Activated naive CD8-positive, alpha-beta T cell treated with anti-CD3 and anti-CD28 coated beads for 36 hours (primary cell): ENCODE data around the gene ADCY9. TPM values are rescaled to one million over a fixed set of nuclear protein-coding genes. Genes with fewer than 3 reads are reported as not detected.

ENCODE experiments used
- DNase-seq: peaks from one replicate; pipeline ENCODE4 v3.0.0; 2021
- H3K27ac Mint-ChIP-seq: one replicate; pipeline ENCODE4 v1.8.0; 2022; ENCODE audit warnings: mild to moderate bottlenecking, moderate library complexity, mixed read lengths
- H3K27me3 Mint-ChIP-seq: one replicate; pipeline ENCODE4 v1.8.0; 2022; ENCODE audit warnings: mild to moderate bottlenecking, mixed read lengths
- H3K36me3 Mint-ChIP-seq: one replicate; pipeline ENCODE4 v1.8.0; 2021; ENCODE audit warnings: mild to moderate bottlenecking, mixed read lengths
- H3K4me1 Mint-ChIP-seq: one replicate; pipeline ENCODE4 v1.8.0; 2021; ENCODE audit warnings: mixed read lengths
- H3K4me3 Mint-ChIP-seq: one replicate; pipeline ENCODE4 v1.8.0; 2022; ENCODE audit warnings: mild to moderate bottlenecking, moderate library complexity, mixed read lengths
- H3K9me3 Mint-ChIP-seq: one replicate; pipeline ENCODE4 v1.8.0; 2022; ENCODE audit warnings: mixed read lengths
- total RNA-seq, 2 experiments: library from RNA; stranded (reverse); gene quantifications; one replicate each; pipeline ENCODE4 v1.2.3, GENCODE V29; 2021

ADCY9 gene
- total RNA-seq, 2 experiments from 2014 or later: 3.6 to 4.2 TPM

DNA sequence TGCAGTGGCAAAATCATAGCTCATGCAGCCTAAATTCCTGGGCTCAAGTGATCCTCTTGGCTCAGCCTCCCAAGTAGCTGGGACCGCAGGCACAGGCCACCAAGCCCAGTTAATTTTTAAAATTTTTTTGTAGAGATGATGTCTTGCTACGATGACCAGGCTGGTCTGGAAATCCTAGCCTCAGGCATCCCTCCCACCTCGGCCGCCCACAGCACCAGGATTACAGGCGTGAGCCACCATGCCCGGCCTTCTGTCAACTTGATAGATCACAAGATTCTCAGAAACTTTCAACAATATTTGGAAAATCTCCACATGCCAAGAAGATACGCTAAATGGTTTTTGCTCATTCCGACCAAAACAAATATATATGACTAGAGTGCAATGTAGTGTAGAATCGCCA, 111.0 kb downstream of the ADCY9 start:
- no peaks in the 10 kb centered on the region for H3K9me3 Mint-ChIP-seq
- H3K4me3 Mint-ChIP-seq: no peak overlapping the region
- peaks cover under 1% of the 10 kb centered on the region for H3K27me3 Mint-ChIP-seq
- H3K4me1 Mint-ChIP-seq: peaks cover 4% of the 10 kb centered on the region
- no peak overlapping the region for H3K27ac Mint-ChIP-seq
- DNase-seq: no peak
- no peaks in the 10 kb centered on the region for H3K36me3 Mint-ChIP-seq

DNA sequence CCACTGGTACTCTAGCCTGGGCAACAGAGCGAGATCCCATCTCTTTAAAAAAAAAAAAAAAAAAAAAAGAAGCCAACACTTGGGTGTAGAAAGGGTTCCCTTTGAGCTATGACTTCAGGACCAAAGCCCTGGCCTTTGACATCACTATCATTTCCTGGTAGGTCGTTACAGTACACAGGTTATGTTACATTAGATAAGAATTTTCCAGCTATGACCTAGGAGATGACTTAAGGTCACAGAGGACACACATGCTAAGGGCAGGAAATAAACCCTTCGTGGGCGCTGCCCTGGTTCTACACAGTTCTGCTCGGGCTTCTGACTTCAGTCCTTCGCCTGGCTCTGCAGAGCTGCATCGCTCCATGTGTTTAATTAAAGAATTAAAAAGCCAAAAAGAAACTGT, 112.0 kb downstream of the ADCY9 start:
- no peak overlapping the region for H3K4me3 Mint-ChIP-seq
- H3K27me3 Mint-ChIP-seq: peaks cover 3% of the 10 kb centered on the region
- H3K4me1 Mint-ChIP-seq: peaks cover 14% of the 10 kb centered on the region
- no peak for DNase-seq
- no peaks in the 10 kb centered on the region for H3K36me3 Mint-ChIP-seq
- no peaks in the 10 kb centered on the region for H3K9me3 Mint-ChIP-seq
- no peak overlapping the region for H3K27ac Mint-ChIP-seq

GRCh38 chr16:4003576-4003975, 112.7 kb downstream of the ADCY9 start:
- Mint-ChIP-seq H3K27ac (no peak overlapping the region), H3K4me1 (peaks cover 14% of the 10 kb centered on the region), H3K4me3 (no peak overlapping the region), H3K27me3 (peaks cover 3% of the 10 kb centered on the region), H3K36me3 (no peaks in the 10 kb centered on the region), H3K9me3 (no peaks in the 10 kb centered on the region)
- DNase-seq: no peak

DNA sequence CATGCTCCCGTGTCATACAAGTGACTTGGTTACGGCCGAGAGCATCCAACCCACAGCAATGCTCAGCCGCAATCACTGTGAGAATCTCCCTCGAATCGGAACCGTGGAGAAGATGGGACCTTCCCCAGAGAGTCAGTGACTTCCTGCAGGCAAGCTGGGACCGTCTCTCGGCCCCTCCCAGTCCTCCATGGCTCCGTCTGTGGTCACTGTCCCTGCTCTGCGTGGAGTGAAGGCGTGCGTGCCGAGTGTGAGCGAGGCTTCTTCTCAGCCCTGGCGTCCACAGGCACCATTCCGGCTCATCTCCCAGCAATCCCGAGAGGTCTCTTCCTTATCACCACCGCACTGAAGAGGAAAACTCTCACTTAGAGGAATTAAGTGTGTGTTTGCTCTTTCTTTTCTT, 113.1 kb downstream of the ADCY9 start:
- Mint-ChIP-seq H3K4me1 (peaks cover 14% of the 10 kb centered on the region), H3K9me3 (no peaks in the 10 kb centered on the region), H3K27me3 (peaks cover 3% of the 10 kb centered on the region), H3K27ac (no peak overlapping the region), H3K4me3 (no peak overlapping the region), H3K36me3 (no peaks in the 10 kb centered on the region)
- DNase-seq: no peak

GRCh38 chr16:4002121-4002520, 114.1 kb downstream of the ADCY9 start:
- Mint-ChIP-seq H3K27me3 (peaks cover 3% of the 10 kb centered on the region), H3K36me3 (no peaks in the 10 kb centered on the region), H3K4me1 (peaks cover 14% of the 10 kb centered on the region), H3K9me3 (no peaks in the 10 kb centered on the region), H3K4me3 (no peak overlapping the region), H3K27ac (no peak overlapping the region)
- DNase-seq: no peak

GRCh38 chr16:3999479-4000325, 116.5 kb downstream of the ADCY9 start:
- DNase-seq: no peak
- no peaks in the 10 kb centered on the region for H3K36me3 Mint-ChIP-seq
- no peak overlapping the region for H3K4me3 Mint-ChIP-seq
- no peak overlapping the region for H3K27ac Mint-ChIP-seq
- H3K27me3 Mint-ChIP-seq: peaks cover 3% of the 10 kb centered on the region
- no peaks in the 10 kb centered on the region for H3K9me3 Mint-ChIP-seq
- peaks cover 14% of the 10 kb centered on the region for H3K4me1 Mint-ChIP-seq

DNA sequence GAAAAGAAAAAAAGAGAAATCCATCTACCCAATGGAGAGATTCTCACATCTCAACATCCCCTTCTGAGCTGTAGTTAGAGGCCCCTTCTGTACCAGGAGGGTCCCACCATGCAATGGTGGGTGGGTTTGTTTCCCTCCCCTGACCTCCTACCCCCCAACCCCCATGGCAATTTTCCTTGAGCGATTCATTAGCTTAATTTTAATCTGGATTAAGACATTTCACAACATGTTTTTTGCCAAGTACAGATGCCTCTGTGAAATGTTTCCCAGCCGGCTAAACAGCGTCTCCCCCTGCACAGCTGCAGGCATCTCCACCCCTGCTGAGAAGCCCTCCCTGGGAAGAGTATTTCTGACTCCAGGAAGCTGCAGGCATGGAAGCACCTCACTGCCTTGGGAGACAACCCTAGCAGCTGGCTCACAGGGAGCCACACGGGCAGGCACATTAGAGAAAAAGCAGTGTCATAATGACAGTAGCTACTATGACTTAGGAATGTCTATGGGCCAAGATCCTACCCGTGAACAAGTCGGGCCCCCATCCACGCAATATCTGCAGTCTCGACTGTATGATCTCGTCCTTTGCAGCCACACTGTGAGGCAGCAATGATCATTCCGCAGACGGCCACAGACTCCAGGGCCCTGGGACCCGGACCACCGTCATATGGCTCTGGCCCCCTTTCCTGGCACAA, 117.3 kb downstream of the ADCY9 start:
- Mint-ChIP-seq H3K36me3 (no peaks in the 10 kb centered on the region), H3K9me3 (no peaks in the 10 kb centered on the region), H3K4me3 (no peak overlapping the region), H3K27ac (no peak overlapping the region), H3K4me1 (peaks cover 14% of the 10 kb centered on the region), H3K27me3 (peaks cover 3% of the 10 kb centered on the region)
- DNase-seq: no peak

DNA sequence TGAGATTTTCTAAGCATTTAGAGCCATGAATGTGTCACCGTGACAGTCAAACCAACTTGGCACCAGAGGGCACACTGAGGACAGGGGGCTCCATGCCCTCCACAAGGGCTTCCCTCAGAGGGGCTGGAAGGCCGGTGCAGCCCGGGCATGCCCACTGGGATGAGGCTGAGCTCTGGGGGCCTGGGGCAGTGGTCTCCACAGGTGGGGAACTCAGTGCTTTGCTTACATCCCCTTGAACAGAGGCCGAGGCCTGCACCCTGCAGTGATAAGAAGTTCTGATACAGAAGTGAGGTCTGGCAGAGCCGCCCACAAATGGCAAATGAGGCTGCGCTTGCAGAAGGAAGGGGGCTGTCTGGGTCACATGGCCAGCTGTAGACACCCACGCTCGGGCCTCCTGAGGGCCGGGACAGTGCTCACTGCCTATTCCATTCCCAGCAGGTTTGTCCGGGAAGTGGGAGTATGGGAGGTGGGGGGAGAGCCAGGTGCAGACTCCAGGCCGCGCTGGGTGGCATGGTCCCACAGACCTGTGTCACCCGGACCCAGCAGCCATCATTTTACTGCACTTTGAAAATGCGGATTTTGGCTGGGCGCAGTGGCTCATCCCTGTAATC, 118.9 kb downstream of the ADCY9 start:
- DNase-seq: no peak
- Mint-ChIP-seq H3K27me3 (peaks cover 3% of the 10 kb centered on the region), H3K27ac (no peak overlapping the region), H3K4me3 (no peak overlapping the region), H3K36me3 (peaks cover 1% of the 10 kb centered on the region), H3K9me3 (no peaks in the 10 kb centered on the region), H3K4me1 (peaks cover 14% of the 10 kb centered on the region)

DNA sequence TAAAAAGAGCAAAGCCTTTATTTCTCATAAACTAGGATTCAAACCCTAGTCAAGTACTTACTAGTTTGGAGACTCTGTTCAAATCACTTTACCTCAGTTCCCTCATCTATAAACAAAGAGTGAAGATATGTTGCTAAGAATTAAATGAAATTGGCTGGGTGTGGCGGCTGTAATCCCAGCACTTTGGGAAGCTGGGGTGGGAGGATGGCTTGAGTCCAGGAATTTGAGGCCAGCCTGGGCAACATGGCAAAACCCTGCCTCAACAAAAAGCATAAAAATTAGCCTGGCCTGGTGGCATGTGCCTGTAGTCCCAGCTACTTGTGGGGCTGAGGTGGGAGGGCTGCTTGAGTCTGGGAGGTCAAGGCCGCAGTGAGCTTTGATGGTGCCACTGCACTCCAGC, 121.2 kb downstream of the ADCY9 start:
- Mint-ChIP-seq H3K4me1 (peaks cover 7% of the 10 kb centered on the region), H3K36me3 (peaks cover 1% of the 10 kb centered on the region), H3K27ac (no peak overlapping the region), H3K9me3 (no peaks in the 10 kb centered on the region), H3K27me3 (no peaks in the 10 kb centered on the region), H3K4me3 (no peak overlapping the region)
- DNase-seq: no peak

DNA sequence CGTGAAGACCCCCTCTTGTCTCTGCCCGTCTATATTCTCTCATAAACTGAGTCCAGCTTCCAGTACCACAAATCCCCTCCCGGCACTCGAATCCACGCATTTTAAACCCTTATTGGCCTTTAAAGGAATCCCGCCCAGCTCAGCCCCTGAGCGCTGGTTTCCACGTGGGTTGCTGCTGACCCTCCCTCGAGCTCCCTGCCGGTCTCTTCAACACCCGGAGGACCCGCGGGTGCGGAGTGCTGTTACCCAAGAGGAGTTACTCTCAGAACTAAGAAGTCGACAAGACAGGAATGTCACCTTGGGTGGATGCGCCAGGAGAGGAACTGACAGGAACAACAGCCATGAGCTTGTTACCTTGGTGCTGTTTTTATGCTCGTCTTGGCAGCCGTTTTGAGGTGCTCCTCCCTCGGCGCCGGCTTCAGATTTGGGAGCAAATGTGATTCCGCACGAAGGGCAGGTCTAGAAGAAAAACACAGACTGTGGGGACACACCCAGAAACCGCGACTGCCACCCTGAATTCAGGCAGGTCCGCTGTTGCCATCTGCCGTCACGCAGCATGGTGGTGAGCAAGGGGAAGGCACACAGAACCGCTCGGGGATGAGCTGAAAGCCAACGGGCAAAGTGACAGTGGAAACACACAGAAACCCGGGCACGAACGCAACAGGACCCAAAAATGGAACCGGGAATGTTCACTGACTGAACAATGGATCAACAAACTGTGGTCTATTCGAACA, 123.0 kb downstream of the ADCY9 start:
- Mint-ChIP-seq H3K27ac (peak overlapping the region; percentile 11), H3K36me3 (peaks cover 1% of the 10 kb centered on the region), H3K9me3 (no peaks in the 10 kb centered on the region), H3K4me3 (no peak overlapping the region), H3K27me3 (no peaks in the 10 kb centered on the region), H3K4me1 (no peaks in the 10 kb centered on the region)
- no peak for DNase-seq

DNA sequence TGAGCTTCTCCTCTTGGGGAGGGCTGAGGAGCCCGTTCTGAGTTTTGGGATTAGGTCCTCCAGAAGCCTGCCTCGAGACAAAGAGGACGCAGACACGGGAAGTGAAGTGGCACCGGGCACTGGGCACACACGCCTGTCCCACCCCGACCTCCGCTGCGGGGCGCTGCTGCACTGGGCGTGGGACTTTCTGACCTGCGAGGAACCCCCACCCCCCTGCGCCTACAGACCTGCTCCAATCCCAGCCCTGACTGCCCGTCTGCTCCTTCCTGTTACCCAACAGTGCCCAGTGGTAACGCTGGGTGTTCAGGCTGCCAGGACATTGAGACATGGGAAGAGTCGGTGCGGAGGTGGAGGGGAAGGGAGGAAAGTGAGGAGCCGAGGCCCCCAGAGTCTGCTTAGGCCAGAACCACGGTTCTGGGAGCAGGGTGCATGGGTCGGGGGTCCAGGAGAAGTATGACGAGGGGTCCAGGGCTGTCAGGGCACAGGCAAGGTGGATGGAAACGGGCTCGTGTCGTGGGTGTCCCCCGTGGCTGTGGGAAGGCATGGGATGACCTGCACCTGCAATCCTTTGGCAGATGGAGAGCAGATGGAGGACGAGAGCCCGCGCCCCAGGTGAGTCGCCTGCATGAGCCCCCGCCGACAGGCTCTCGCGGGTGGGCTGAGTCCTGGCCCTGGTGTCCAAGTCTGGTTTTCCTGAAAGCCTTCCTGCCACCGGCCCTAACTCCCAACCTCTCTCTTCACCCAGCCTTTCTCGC, 123.8 kb downstream of the ADCY9 start:
- no peaks in the 10 kb centered on the region for H3K27me3 Mint-ChIP-seq
- H3K36me3 Mint-ChIP-seq: peaks cover 1% of the 10 kb centered on the region
- H3K9me3 Mint-ChIP-seq: no peaks in the 10 kb centered on the region
- no peaks in the 10 kb centered on the region for H3K4me1 Mint-ChIP-seq
- no peak for DNase-seq
- H3K27ac Mint-ChIP-seq: no peak overlapping the region
- no peak overlapping the region for H3K4me3 Mint-ChIP-seq

GRCh38 chr16:3988824-3989223, 127.4 kb downstream of the ADCY9 start:
- peaks cover 1% of the 10 kb centered on the region for H3K36me3 Mint-ChIP-seq
- no peak for DNase-seq
- no peaks in the 10 kb centered on the region for H3K4me1 Mint-ChIP-seq

GRCh38 chr16:3988011-3988410, 128.2 kb downstream of the ADCY9 start:
- no peak overlapping the region for H3K27ac Mint-ChIP-seq

More at GRCh38 chr16:3988824-3989223, 127.4 kb downstream of the ADCY9 start:
- Mint-ChIP-seq H3K4me3 (no peak overlapping the region), H3K9me3 (no peaks in the 10 kb centered on the region), H3K27ac (no peak overlapping the region), H3K27me3 (no peaks in the 10 kb centered on the region)

DNA sequence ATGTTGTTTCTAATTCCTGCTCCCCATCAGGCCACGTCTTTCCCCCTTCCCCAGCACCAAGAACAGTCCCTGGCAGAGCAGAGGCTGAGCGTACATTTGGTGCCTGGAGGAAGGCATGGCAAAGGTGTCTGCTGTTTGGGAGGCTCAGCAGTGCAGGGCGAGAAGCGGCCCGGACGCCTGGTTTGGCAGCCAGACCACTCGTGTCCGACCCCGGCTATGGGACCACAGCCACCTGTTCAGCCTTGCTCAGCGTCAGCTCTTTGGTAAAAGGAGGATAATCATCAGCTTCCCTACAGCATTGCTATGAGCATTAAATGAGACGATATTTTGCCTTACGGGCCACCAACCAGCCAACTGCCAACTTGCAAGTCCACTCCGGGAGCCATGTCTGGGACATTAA, 129.0 kb downstream of the ADCY9 start:
- Mint-ChIP-seq H3K4me3 (no peak overlapping the region), H3K27me3 (no peaks in the 10 kb centered on the region), H3K9me3 (no peaks in the 10 kb centered on the region)

More at GRCh38 chr16:3988011-3988410, 128.2 kb downstream of the ADCY9 start:
- H3K36me3 Mint-ChIP-seq: no peaks in the 10 kb centered on the region
- H3K4me3 Mint-ChIP-seq: no peak overlapping the region
- H3K4me1 Mint-ChIP-seq: peaks cover 4% of the 10 kb centered on the region
- no peaks in the 10 kb centered on the region for H3K9me3 Mint-ChIP-seq
- no peak for DNase-seq
- H3K27me3 Mint-ChIP-seq: no peaks in the 10 kb centered on the region

More for the DNA sequence above, 129.0 kb downstream of the ADCY9 start:
- Mint-ChIP-seq H3K27ac (no peak overlapping the region), H3K4me1 (peaks cover 4% of the 10 kb centered on the region), H3K36me3 (no peaks in the 10 kb centered on the region)
- no peak for DNase-seq
